K562 (cell line): ENCODE data around the gene TMEM267. TPM values are rescaled to one million over a fixed set of nuclear protein-coding genes. Genes with fewer than 3 reads are reported as not detected.

Experiments used
- ATAC-seq: fragments of 200-7000 bp; cut with Tn5 transposase; 3 replicates; pipeline ENCODE4 v1.9.1; 2020; ENCODE audit warnings: moderate library complexity
- BruUV-seq: library from RNA; stranded (reverse); fragments of 400-500 nt; replicated peaks from 2 replicates; lab custom pipeline; 2021; lab: Mats Ljungman, UMichigan
- CTCF ChIA-PET: fragments of 300-600 bp; formaldehyde crosslinking; extraction: SDS; loops from one replicate; lab custom pipeline; 2021; ENCODE audit warnings: low intra/inter-chr PET ratio; lab: Yijun Ruan, JAX
- POLR2A ChIA-PET: fragments of 300-600, 350-650 bp; sonication (Branson Sonifier 250); formaldehyde crosslinking; extraction: SDS; loops from one replicate; lab custom pipeline; 2021; ENCODE audit warnings: antibody characterized with exemption, inconsistent platforms; lab: Yijun Ruan, JAX
- DNase-seq, 4 experiments: peaks; one replicate each; pipeline versions ENCODE4 v3.0.0 to v3.0.0-alpha.2; 2011 to 2018; ENCODE audit warnings: low spot score in 3 of 4, mixed read lengths in 3 of 4; ENCODE audit errors: extremely low read depth in 1 of 4
- FAIRE-seq: peaks from 2 replicates; lab custom pipeline; 2011; peaks lifted over from hg19 to GRCh38; lab: Jason Lieb, UNC
- H2AFZ ChIP-seq: 2 replicates; pipeline ENCODE4 v1.6.0; 2011; ENCODE audit warnings: low read depth, low read length, control low read depth, inconsistent platforms
- H3K27ac ChIP-seq: fragments of 200-600 bp; 3 replicates; pipeline ENCODE4 v1.8.0; 2011; ENCODE audit warnings: low read depth, mild to moderate bottlenecking, control low read depth, inconsistent platforms, low read length, moderate library complexity, mixed read lengths; ENCODE audit errors: extremely low read depth
- H3K27me3 ChIP-seq, 2 experiments: fragments of 300-600 bp in 1 of 2; 2 replicates in 1 of 2; 3 replicates in 1 of 2; pipeline versions ENCODE4 v1.6.0 to v1.8.0; 2011; ENCODE audit warnings: inconsistent platforms in 2 of 2, low read length in 2 of 2, mild to moderate bottlenecking in 1 of 2, mixed read lengths in 1 of 2, moderate library complexity in 1 of 2; ENCODE audit not compliant: control insufficient read depth in 2 of 2, insufficient read depth in 2 of 2
- H3K36me3 ChIP-seq: fragments of 300-600 bp; 3 replicates; pipeline ENCODE4 v1.8.0; 2011; ENCODE audit warnings: mild to moderate bottlenecking, low read length, inconsistent platforms; ENCODE audit not compliant: control insufficient read depth, insufficient read depth
- H3K4me1 ChIP-seq, 2 experiments: fragments of 200-600 bp in 1 of 2; replicated peaks in 1 of 2; 2 replicates in 1 of 2; 3 replicates in 1 of 2; pipeline versions ENCODE4 v1.5.1 to v1.8.0; 2011; ENCODE audit warnings: inconsistent platforms in 2 of 2, low read length in 2 of 2, mild to moderate bottlenecking in 1 of 2, mixed read lengths in 1 of 2, moderate library complexity in 1 of 2; ENCODE audit not compliant: control insufficient read depth in 2 of 2, insufficient read depth in 2 of 2
- H3K4me2 ChIP-seq: 2 replicates; pipeline ENCODE4 v1.6.1; 2011; ENCODE audit warnings: low read length, control low read depth, inconsistent platforms, mixed read lengths; ENCODE audit not compliant: insufficient read depth
- H3K4me3 ChIP-seq: fragments of 200-600 bp; sonication (generic), shearing (Covaris generic); 2 replicates; pipeline ENCODE4 v1.5.1; 2016; ENCODE audit warnings: control low read depth, inconsistent platforms
- H3K79me2 ChIP-seq: fragments of 200-600 bp; 3 replicates; pipeline ENCODE4 v1.8.0; 2011; ENCODE audit warnings: low read length, inconsistent platforms; ENCODE audit not compliant: control insufficient read depth, insufficient read depth
- H3K9ac ChIP-seq, 2 experiments: 2 replicates each; pipeline versions ENCODE4 v1.6.0 to v1.6.1; 2011; ENCODE audit warnings: low read depth in 2 of 2, low read length in 2 of 2, control low read depth in 1 of 2, inconsistent platforms in 1 of 2, mild to moderate bottlenecking in 1 of 2, mixed read lengths in 1 of 2; ENCODE audit not compliant: insufficient read depth in 1 of 2
- H3K9me1 ChIP-seq: one replicate; pipeline ENCODE4 v1.6.0; 2011; ENCODE audit warnings: inconsistent platforms, mild to moderate bottlenecking, low read length, moderate library complexity; ENCODE audit not compliant: control insufficient read depth, insufficient read depth
- H3K9me3 ChIP-seq: replicated peaks from 2 replicates; pipeline ENCODE4 v1.5.1; 2011; ENCODE audit warnings: low read depth, low read length, inconsistent platforms; ENCODE audit not compliant: control insufficient read depth, insufficient read depth
- H4K20me1 ChIP-seq: replicated peaks from 2 replicates; pipeline ENCODE4 v1.6.1; 2011; ENCODE audit warnings: low read length, inconsistent platforms, mixed read lengths; ENCODE audit not compliant: control insufficient read depth, insufficient read depth
- AFF1 ChIP-seq, 2 experiments: fragments of 450-650 bp; IDR thresholded peaks; 2 replicates each; pipeline ENCODE4 v1.6.1; 2018; ENCODE audit warnings: mild to moderate bottlenecking in 2 of 2, low read depth in 1 of 2; ENCODE audit not compliant: partially characterized antibody in 2 of 2
- CBFA2T3 ChIP-seq: fragments of 450-650 bp; IDR thresholded peaks from 2 replicates; pipeline ENCODE4 v1.6.1; 2017
- CBX8 ChIP-seq: fragments of 200-600 bp; sonication (generic); IDR thresholded peaks from 2 replicates; pipeline ENCODE4 v1.6.1; 2012; ENCODE audit warnings: borderline replicate concordance, mixed run types, low read depth, mild to moderate bottlenecking, moderate library complexity, mixed read lengths, low read length, control low read depth, inconsistent platforms; ENCODE audit not compliant: poor library complexity, severe bottlenecking; ENCODE audit errors: extremely low read depth
- E2F8 ChIP-seq: fragments of 450-650 bp; IDR thresholded peaks from 2 replicates; pipeline ENCODE4 v1.7.1; 2018; ENCODE audit warnings: mild to moderate bottlenecking, low read depth; ENCODE audit not compliant: partially characterized antibody
- HDAC1 ChIP-seq, 2 experiments: fragments of 450-650 bp; IDR thresholded peaks; 2 replicates each; pipeline ENCODE4 v1.6.1; 2016 to 2017; ENCODE audit warnings: inconsistent platforms in 1 of 2, mild to moderate bottlenecking in 1 of 2, moderate library complexity in 1 of 2
- KDM1A ChIP-seq, 2 experiments: fragments of 450-650 bp; IDR thresholded peaks; 2 replicates each; pipeline ENCODE4 v1.6.1; 2016; ENCODE audit warnings: mild to moderate bottlenecking in 2 of 2
- SMARCA4 ChIP-seq: fragments of 450-650 bp; IDR thresholded peaks from 2 replicates; pipeline ENCODE4 v1.6.1; 2016
- TEAD4 ChIP-seq, 2 experiments: sonication (generic) in 1 of 2; formaldehyde crosslinking in 1 of 2; IDR thresholded peaks; 2 replicates each; pipeline versions ENCODE4 v1.6.1 to v1.8.0; 2012 to 2022; ENCODE audit warnings: borderline replicate concordance in 1 of 2, inconsistent platforms in 1 of 2, low read length in 1 of 2, mild to moderate bottlenecking in 1 of 2, missing genetic modification reagents in 1 of 2
- WGBS: fragments of 100-300 bp; shearing (Covaris generic); methylation state at CpG from one replicate; pipeline ENCODE4 v1.1.6; 2016; ENCODE audit warnings: low coverage, mixed read lengths; ENCODE audit not compliant: insufficient coverage; ENCODE audit errors: missing lambda C conversion rate; 5-methylcytosine and 5-hydroxymethylcytosine counted together
- in situ Hi-C: fragments of 300-500 bp; cut with MboI; formaldehyde crosslinking; loops from 4 replicates; pipeline ENCODE4 v1.15.0; 2018; ENCODE audit warnings: inconsistent platforms, mixed read lengths
- intact Hi-C: fragments of 100-400 bp; cut with micrococcal nuclease; formaldehyde crosslinking; loops from 2 replicates; pipeline ENCODE4 v1.14.2; 2022
- polyA plus RNA-seq, 8 experiments: library from polyadenylated mRNA; depleted of rRNA in 4 of 8; stranded (reverse) in 5 of 8; unstranded in 3 of 8; fragments of >200 nt; fragmentation: Nextera tagmentation in 2 of 8; fragmentation: Illumina TruSeq in 1 of 8; extraction: Ambion mirVana in 2 of 8; extraction: Trizol in 1 of 8; gene quantifications; 2 replicates each; pipeline versions ENCODE4 v1.2.1 to v1.2.3, GENCODE V29; 2011 to 2014; ENCODE audit warnings: inconsistent platforms in 1 of 8, missing spikeins in 1 of 8
- total RNA-seq, 7 experiments: library from RNA; depleted of rRNA in 6 of 7; stranded (reverse); fragments of >200 nt in 6 of 7; fragmentation: Illumina TruSeq in 2 of 7; extraction: Trizol in 2 of 7; gene quantifications; 2 replicates each; pipeline versions ENCODE4 v1.2.1 to v1.2.3, GENCODE V29; 2011 to 2021; ENCODE audit warnings: low replicate concordance in 1 of 7

TMEM267 gene
- total and polyA plus RNA-seq, 9 of the 15 experiments (the other 6 are each of a cell fraction or from before 2014, with no cell fraction given) = 8.1 to 61.1 (median 17.8) TPM

- H4K20me1 ChIP-seq = no peaks in the 10 kb centered on the region
- BruUV-seq = no TSS peak
- no peaks in the 10 kb centered on the region for H3K79me2 ChIP-seq
- 0% methylated on average over 1 of the region's 1 CpG for WGBS
- POLR2A ChIA-PET = interaction anchor here (1.6 kb wide), 1 partner anchor 25 kb away, joined by 4 read pairs; no protein-coding TSS in a partner anchor
- H3K4me3 ChIP-seq = no peak overlapping the region
- H3K9me3 ChIP-seq = no peaks in the 10 kb centered on the region
- peaks cover 0 to 6% of the 10 kb centered on the region in 2 experiments; a peak in 2 of 5 replicates for H3K4me1 ChIP-seq
- ATAC-seq (peak; percentile 19; the same call in 2 of the 3 replicates), FAIRE-seq (no peak), DNase-seq (peak in 1 of 4 experiments; percentile 23)
- H3K27me3 ChIP-seq = no peaks in the 10 kb centered on the region
- H3K36me3 ChIP-seq = peaks cover 16% of the 10 kb centered on the region
- CTCF ChIA-PET = no interaction called here
- peaks cover 4% of the 10 kb centered on the region for H3K9me1 ChIP-seq
- H3K9ac ChIP-seq = no peak overlapping the region
- in situ Hi-C loops (no loop called here), intact Hi-C loops (no loop called here)
- H3K27ac ChIP-seq = no peak overlapping the region
- no peak overlapping the region for H3K4me2 ChIP-seq
- H2AFZ ChIP-seq = no peak overlapping the region
- TF ChIP-seq TEAD4 (IDR thresholded peaks at IDR 0.05; ENCODE audit: low read length) = 0 out of 2 replicates have a peak, but pooled peaks have one; percentile 9
- no peak for TF ChIP-seq TEAD4 (CRISPR knock-in tag; IDR thresholded peaks at IDR 0.05; ENCODE audit: borderline replicate concordance)
- TF ChIP-seq AFF1 (IDR thresholded peaks at IDR 0.05; ENCODE audit: low read depth in 1 of 2, partially characterized antibody in 2 of 2) = no peak
- TF ChIP-seq HDAC1 (IDR thresholded peaks at IDR 0.05) = peak in 1 of 2 experiments; percentile 54; a peak in 1 of 4 replicates
- TF ChIP-seq KDM1A (IDR thresholded peaks at IDR 0.05) = peak; percentile 62 to 66
- no peak for TF ChIP-seq CBX8
- no peak for TF ChIP-seq E2F8
- TF ChIP-seq SMARCA4 = 0 out of 2 replicates have a peak, but pooled peaks have one; percentile 10
- TF ChIP-seq CBFA2T3 = peak; percentile 58
These were observed 37.0 kb upstream of the TMEM267 start for GRCh38 chr5:43520615-43521014.
